DOHH2 (cell line): Measurements from ENCODE around the gene ATP5F1A.

Experiments
- H3F3A ChIP-seq: fragments of 200-600 bp; sonication (generic), shearing (Covaris generic); 2 replicates; pipeline ENCODE4 v1.6.0; 2016; ENCODE audit warnings: antibody characterized with exemption, mild to moderate bottlenecking; ENCODE audit not compliant: control insufficient read depth, insufficient read depth
- H3K27ac ChIP-seq: fragments of 200-600 bp; sonication (generic); 2 replicates; pipeline ENCODE4 v1.5.1; 2014; ENCODE audit warnings: low read depth, mild to moderate bottlenecking, low read length, moderate library complexity
- H3K27me3 ChIP-seq: fragments of 200-600 bp; sonication (generic); 2 replicates; pipeline ENCODE4 v1.6.1; 2014; ENCODE audit warnings: mild to moderate bottlenecking, low read length, mixed read lengths; ENCODE audit not compliant: control insufficient read depth
- H3K36me3 ChIP-seq: fragments of 200-600 bp; sonication (generic); 2 replicates; pipeline ENCODE4 v1.6.1; 2014; ENCODE audit warnings: mild to moderate bottlenecking, low read length, moderate library complexity, mixed read lengths; ENCODE audit not compliant: control insufficient read depth
- H3K4me1 ChIP-seq: fragments of 200-600 bp; sonication (generic); 2 replicates; pipeline ENCODE4 v1.6.1; 2014; ENCODE audit warnings: mild to moderate bottlenecking, low read length, mixed read lengths; ENCODE audit not compliant: control insufficient read depth
- H3K4me2 ChIP-seq: fragments of 200-600 bp; sonication (generic); 2 replicates; pipeline ENCODE4 v1.6.0; 2014; ENCODE audit warnings: mild to moderate bottlenecking, low read length, moderate library complexity
- H3K4me3 ChIP-seq: fragments of 200-600 bp; sonication (generic); 2 replicates; pipeline ENCODE4 v1.5.1; 2014; ENCODE audit warnings: mild to moderate bottlenecking, low read length, mixed read lengths
- H3K79me2 ChIP-seq: fragments of 200-600 bp; sonication (generic); 2 replicates; pipeline ENCODE4 v1.6.1; 2014; ENCODE audit warnings: mild to moderate bottlenecking, low read length, mixed read lengths; ENCODE audit not compliant: control insufficient read depth
- H3K9me2 ChIP-seq: fragments of 200-600 bp; sonication (generic); replicated peaks from 2 replicates; pipeline ENCODE4 v1.6.1; 2014; ENCODE audit warnings: mild to moderate bottlenecking, low read length, mixed read lengths; ENCODE audit not compliant: control insufficient read depth
- H3K9me3 ChIP-seq: fragments of 200-600 bp; sonication (generic); 2 replicates; pipeline ENCODE4 v1.6.1; 2014; ENCODE audit warnings: antibody characterized with exemption, low read length, mixed read lengths; ENCODE audit not compliant: control insufficient read depth, insufficient read depth
- H4K20me1 ChIP-seq: fragments of 200-600 bp; sonication (generic); 2 replicates; pipeline ENCODE4 v1.6.0; 2014; ENCODE audit warnings: low read depth, mild to moderate bottlenecking, antibody characterized with exemption, low read length, moderate library complexity; ENCODE audit not compliant: control insufficient read depth, insufficient read depth
- EZH2phosphoT487 ChIP-seq: fragments of 200-600 bp; sonication (generic); IDR thresholded peaks from 2 replicates; pipeline ENCODE4 v1.6.1; 2017; ENCODE audit warnings: borderline replicate concordance, mild to moderate bottlenecking, antibody characterized with exemption, low read length, moderate library complexity, mixed read lengths
- TF ChIP-seq, protein P1 (sequence below): fragments of 200-600 bp; sonication (generic); IDR thresholded peaks from one replicate; pipeline ENCODE4 v1.5.1; 2014; ENCODE audit warnings: antibody characterized with exemption, mild to moderate bottlenecking, low read depth, low read length; ENCODE audit not compliant: poor library complexity, severe bottlenecking

The ATP5F1A gene

DNA sequence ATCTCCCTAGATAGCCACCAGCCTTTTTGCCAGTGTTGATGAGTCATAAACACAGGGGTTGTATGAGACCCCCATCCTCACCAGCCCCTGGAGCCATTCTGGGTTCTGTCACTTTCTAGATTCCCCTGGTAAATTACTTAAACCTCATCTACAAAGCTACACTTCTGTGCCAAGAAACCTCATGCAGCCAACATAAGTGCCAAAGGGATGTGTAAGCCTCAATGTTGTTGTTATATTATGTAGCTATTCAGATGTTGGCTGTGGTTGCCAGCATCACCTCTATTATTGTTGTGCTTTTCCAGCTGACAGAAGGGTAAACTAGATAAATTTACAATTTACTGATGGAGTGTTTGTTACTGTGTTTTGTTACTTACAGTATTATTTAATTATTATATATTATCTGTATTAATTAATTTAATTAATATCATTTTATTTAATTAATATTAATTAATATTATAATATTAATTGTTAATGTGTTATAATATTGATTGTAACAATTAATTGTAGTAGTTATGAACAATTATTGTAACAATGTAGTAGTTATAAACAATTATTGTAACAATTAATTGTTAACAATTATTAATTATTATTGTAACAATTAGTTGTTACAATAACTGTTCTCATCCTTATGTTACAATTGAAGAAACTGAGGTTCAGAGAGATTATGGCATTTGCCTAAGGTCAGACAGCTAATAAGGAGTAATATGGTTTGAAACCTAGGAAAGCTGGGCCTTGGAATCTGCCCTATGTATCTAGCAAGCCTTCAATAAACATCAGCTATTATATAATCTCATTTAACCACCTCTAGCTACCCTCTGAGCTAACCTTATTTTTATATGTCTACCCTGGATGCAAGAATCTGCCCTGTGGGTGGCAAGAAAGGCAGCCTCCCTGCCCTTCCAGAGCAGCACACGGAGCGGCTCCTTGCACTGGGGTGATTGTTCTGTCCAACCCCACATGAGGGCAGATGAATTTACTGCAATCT lies 62.1 kb downstream of the ATP5F1A start:
- H3K27ac ChIP-seq = no peak overlapping the region
- peaks cover 13% of the 10 kb centered on the region; the same call in 1 of the 2 replicates for H3K27me3 ChIP-seq
- no peaks in the 10 kb centered on the region for H3K4me1 ChIP-seq
- H3K36me3 ChIP-seq = no peaks in the 10 kb centered on the region
- H3F3A ChIP-seq = no peaks in the 10 kb centered on the region
- no peak for TF ChIP-seq EZH2phosphoT487
- TF ChIP-seq, protein P1, sequence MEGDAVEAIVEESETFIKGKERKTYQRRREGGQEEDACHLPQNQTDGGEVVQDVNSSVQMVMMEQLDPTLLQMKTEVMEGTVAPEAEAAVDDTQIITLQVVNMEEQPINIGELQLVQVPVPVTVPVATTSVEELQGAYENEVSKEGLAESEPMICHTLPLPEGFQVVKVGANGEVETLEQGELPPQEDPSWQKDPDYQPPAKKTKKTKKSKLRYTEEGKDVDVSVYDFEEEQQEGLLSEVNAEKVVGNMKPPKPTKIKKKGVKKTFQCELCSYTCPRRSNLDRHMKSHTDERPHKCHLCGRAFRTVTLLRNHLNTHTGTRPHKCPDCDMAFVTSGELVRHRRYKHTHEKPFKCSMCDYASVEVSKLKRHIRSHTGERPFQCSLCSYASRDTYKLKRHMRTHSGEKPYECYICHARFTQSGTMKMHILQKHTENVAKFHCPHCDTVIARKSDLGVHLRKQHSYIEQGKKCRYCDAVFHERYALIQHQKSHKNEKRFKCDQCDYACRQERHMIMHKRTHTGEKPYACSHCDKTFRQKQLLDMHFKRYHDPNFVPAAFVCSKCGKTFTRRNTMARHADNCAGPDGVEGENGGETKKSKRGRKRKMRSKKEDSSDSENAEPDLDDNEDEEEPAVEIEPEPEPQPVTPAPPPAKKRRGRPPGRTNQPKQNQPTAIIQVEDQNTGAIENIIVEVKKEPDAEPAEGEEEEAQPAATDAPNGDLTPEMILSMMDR = no peak
- no peaks in the 10 kb centered on the region for H4K20me1 ChIP-seq
- H3K79me2 ChIP-seq = no peaks in the 10 kb centered on the region
- no peaks in the 10 kb centered on the region for H3K9me3 ChIP-seq
- no peak overlapping the region for H3K4me3 ChIP-seq
- H3K9me2 ChIP-seq = no peaks in the 10 kb centered on the region
- H3K4me2 ChIP-seq = no peak overlapping the region

DNA sequence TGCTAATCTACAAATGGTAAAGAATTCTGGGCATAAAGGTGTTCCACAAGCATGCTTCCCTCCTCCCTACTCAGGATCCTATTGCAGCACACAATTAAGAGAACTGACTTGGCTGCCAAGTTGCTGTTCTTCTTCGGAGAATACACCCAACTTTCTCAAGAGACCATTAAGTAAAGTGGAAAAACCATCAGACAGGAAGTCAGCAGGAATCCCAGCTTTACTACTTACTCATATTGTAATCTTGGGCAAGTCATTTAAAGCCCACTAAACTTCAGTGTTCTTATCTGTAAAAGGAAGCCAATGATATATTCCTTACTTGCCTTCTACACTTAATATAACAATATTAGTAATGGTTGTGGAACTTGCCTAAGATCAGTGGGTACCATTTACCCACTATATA lies 63.9 kb downstream of the ATP5F1A start:
- H3K27me3 ChIP-seq = peaks cover 12% of the 10 kb centered on the region; the same call in 1 of the 2 replicates
- no peaks in the 10 kb centered on the region for H3K9me2 ChIP-seq
- H3K36me3 ChIP-seq = no peaks in the 10 kb centered on the region
- no peaks in the 10 kb centered on the region for H3K9me3 ChIP-seq
- H3K4me1 ChIP-seq = no peaks in the 10 kb centered on the region
- no peak overlapping the region for H3K4me2 ChIP-seq
- TF ChIP-seq, protein P1 = no peak
- TF ChIP-seq EZH2phosphoT487 = no peak
- no peaks in the 10 kb centered on the region for H3F3A ChIP-seq
- no peaks in the 10 kb centered on the region for H3K79me2 ChIP-seq
- H3K4me3 ChIP-seq = no peak overlapping the region
- H4K20me1 ChIP-seq = no peaks in the 10 kb centered on the region
- no peak overlapping the region for H3K27ac ChIP-seq

DNA sequence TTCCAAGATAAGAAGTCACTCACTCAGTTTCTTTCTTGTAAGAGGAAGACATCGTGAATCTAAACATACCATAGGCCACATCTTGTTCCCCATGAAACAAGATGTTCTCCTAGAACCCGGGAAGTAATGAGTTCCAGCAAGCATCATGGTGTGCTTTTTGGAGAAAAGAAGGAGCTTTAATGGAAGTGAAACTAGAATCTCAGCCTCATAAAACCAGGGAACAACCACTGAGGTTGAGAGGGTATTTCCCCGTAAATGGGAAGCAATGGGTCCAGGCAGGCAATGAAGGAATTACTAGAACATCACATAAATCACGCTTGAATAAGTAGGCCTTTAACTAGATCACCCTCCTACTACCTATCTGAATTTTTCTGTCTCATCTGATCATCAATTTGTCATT lies 66.4 kb downstream of the ATP5F1A start:
- Histone ChIP-seq H4K20me1 (no peaks in the 10 kb centered on the region), H3K27ac (no peak overlapping the region), H3K4me2 (no peak overlapping the region), H3K4me3 (no peak overlapping the region), H3K36me3 (no peaks in the 10 kb centered on the region), H3K79me2 (no peaks in the 10 kb centered on the region), H3K9me3 (no peaks in the 10 kb centered on the region), H3F3A (no peaks in the 10 kb centered on the region), H3K4me1 (no peaks in the 10 kb centered on the region), H3K9me2 (no peaks in the 10 kb centered on the region), H3K27me3 (peaks cover 19% of the 10 kb centered on the region; the same call in 1 of the 2 replicates)
- TF ChIP-seq, protein P1 = no peak
- TF ChIP-seq EZH2phosphoT487 = no peak
